Stimulated activated CD8-positive, alpha-beta memory T cell treated with anti-CD3 and anti-CD28 coated beads, Interleukin-12 subunit alpha, Interleukin-12 subunit beta, amount 100 ng/mL, for 1 hour (primary cell): ENCODE data around the gene TCF3.
A peak's percentile ranks its signal among the peaks of the same experiment; 100 is the strongest.

Experiments
- DNase-seq: peaks from one replicate; pipeline ENCODE4 v3.0.0-alpha.2; 2020; ENCODE audit warnings: low read depth

TCF3 gene

GRCh38 chr19:1580957-1581356, 71.5 kb downstream of the TCF3 start:
- no peak for DNase-seq

DNA sequence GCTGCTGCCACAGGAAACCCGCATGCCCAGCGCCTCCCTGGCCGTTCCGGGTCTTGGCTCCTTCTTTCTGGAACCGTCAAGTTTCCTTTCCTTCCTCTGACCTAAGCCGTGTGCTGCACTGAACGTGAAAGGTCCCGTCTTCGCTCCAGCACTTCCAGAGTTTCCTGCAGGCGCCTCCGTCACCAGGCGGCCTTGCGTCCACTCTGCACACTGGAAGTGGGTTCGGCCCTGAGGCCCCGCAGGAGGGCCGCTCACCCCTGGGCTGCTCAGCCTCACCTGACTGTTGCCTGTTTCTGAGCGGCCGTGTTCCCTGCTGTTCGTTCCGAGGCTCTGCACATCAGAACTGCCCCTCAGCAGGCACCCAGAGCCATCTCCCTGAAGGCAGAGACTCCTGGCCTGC, 72.0 kb downstream of the TCF3 start:
- no peak for DNase-seq

- DNase-seq: no peak
These were observed 73.2 kb downstream of the TCF3 start for GRCh38 chr19:1579222-1579621.

DNA sequence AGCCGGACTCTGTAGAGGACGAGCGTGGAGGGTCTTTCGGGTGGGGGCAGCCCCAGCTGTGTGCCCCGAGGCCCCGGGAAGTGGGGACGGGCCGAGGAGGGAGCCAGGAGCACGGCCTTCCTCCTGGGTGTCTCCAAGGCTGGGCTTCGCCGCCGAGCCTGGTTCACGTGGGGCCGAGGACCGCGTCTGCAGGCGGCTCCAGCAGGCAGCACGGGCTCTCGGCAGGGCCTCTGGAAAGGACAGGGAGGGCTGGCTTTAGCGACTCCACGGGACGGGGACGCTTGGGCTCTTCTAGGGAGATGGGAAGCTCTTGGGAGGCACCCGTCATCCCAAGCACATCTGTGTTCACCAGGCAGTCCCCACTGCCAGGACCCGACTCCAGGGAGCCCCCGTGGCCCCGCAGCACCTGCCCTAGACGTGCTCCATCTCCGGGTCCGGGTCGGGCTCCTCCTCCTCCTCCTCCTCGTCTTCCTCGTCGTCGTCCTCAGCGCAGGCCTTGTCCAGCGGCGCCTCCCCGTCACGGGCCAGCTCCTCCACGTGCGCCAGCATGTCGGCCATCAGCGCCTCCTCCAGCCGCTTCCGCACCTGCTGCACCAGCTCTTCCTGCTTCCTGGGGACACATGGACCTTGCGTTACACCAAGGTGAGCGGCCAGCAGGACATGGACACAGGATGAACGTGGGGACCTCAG, 74.3 kb downstream of the TCF3 start:
- no peak for DNase-seq

DNA sequence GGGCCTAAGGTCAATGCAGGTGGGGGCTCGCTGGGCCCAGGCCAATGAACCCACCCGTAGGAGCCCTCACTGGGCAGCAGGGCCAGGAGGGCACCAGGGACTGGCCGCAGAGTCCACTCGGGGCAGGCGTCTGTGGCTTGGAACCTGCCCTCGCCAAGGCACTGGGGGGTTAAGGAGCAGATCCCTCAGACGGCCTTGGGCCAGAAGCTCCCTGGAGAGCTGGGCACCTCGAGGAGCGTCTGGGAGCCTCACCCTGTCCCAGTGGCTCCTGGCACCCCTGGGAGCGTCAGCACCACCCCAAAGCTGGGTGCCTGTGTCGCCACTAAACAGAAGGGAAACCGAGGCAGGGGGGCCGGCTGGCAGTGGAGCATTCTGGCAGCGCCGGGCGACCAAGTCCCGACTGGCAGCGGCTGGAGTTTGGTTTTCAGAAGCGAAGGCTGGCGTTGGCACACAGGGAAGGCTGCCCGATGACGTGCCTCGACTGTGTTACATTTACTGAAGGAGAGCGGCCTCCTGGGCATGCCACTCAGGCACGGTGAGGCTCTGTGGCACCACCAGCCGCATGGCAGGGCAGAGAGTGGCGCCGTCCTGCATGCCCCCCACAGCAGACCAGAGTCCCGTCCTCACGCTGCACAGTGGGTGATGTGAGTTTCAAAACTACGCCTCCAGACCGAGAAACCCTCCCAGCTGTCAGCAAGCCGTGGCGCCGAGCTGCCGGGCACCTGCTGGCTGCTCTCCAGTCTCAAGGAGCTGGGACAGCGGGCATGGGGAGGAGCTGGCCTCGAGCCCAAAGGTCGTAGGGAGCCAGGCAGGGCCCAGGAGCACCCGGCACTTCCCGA, 75.1 kb downstream of the TCF3 start:
- DNase-seq: no peak

DNA sequence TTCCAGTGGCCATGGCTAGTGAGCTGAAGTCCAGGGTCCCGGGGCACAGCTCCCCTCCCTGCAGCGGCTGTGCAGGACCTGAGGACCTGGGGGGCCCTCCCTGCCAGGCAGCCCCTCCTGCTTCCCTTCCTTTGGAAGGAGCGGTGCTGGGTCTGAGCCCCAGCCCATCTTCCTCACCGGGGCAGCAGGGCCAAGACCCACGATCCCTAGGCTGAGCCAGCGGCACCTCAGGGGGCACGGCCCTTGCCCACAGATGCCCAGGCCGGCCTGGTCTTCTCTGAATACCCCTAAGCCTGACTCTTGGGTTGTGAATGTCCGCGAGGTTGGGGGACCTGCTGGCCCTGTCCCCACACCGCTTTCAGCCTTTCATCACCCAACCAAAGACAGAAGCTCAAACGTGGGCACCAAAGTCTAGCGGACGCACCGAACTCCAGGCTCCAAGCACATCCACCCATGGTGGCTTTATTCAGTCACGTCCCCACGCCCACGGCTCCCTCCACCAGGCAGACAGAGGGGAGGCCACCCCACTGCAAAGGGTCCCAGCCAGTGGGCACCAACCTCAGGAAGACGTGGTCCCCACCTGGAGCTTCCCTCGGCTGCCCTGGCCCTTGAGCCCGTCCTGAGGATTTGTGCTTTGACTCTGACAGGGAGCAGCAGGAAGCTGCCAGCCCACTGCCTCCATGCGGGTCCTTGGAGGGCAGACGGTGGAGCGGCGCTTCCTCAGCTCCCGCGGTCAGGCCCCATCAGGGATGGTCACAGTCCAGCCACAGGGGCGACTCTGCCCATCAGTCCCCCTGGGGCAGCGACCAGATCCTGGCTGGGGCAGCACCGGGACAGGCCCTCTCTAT, 75.9 kb downstream of the TCF3 start:
- DNase-seq: no peak

- no peak for DNase-seq
These were observed 76.8 kb downstream of the TCF3 start for GRCh38 chr19:1575323-1576241.

- no peak for DNase-seq
These were observed 77.9 kb downstream of the TCF3 start for GRCh38 chr19:1574354-1575136.

DNA sequence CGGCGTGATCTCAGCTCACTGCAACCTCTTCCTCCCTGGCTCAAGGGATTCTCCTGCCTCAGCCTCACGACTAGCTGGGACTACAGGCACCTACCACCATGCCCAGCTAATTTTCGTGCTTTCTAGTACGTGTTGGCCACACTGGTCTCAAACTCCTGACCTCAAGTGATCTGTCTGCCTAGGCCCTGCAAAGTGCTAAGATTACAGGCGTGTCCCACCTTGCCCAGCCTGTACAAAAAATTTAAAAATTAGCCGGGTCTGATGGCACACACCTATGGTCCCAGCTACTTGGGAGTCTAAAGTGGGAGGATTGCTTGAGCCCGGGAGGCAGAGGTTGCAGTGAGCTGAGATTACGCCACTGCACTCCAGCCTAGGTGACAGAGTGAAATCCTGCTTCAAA, 79.6 kb downstream of the TCF3 start:
- no peak for DNase-seq

GRCh38 chr19:1571358-1571757, 81.1 kb downstream of the TCF3 start:
- no peak for DNase-seq

- DNase-seq: no peak
These were observed 81.6 kb downstream of the TCF3 start for GRCh38 chr19:1570836-1571235.

DNA sequence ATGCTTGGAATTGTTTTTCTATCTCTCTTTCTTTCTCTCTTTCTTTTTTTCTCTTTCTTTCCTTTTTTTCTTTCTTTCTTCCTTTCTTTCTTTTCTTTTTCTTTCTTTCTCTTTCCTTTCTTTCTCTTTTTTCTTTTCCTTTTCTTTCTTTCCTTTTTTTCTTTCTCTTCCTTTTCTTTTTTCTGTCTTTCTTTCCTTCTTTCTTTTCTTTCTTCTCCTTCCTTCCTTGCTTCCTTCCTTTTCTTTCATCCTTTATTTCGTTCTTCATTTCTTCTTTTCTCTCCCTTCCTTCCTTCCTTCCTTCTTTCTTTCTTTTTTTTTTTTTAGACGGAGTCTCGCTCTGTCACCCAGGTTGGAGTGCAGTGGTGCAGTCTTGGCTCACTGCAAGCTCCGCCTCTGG, 82.4 kb downstream of the TCF3 start:
- no peak for DNase-seq

- DNase-seq: peak; percentile 71
These were observed 83.9 kb downstream of the TCF3 start, which contains the start of gene MEX3D for GRCh38 chr19:1568320-1569019. Gene MEX3D, minus strand, starts transcription at chr19:1568325. Its CDS starts 267 bp downstream, at chr19:1568058.

DNA sequence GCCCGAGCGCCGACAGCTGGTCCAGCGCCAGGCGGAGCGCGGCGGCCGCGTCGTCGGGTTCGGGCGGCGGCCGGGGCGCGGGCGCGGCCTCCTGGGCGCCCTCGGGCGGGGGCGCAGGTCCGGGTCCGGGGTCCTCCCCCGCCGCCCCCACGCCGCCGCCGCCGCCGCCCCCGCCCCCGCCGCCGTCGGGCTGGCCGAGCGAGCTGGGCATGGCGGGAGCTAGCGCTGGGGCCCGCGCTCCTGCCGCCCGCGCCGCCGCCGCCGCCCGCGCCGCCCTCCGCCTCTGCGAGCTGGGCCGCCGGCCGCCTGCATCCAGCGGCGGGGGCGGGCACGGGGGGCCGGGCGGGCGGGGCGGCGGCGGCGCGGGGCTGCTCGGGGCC, 84.6 kb downstream of the TCF3 start:
- DNase-seq: no peak

GRCh38 chr19:1567116-1567847, 85.1 kb downstream of the TCF3 start:
- no peak for DNase-seq

- no peak for DNase-seq
These were observed 85.9 kb downstream of the TCF3 start for GRCh38 chr19:1566392-1567115.

DNA sequence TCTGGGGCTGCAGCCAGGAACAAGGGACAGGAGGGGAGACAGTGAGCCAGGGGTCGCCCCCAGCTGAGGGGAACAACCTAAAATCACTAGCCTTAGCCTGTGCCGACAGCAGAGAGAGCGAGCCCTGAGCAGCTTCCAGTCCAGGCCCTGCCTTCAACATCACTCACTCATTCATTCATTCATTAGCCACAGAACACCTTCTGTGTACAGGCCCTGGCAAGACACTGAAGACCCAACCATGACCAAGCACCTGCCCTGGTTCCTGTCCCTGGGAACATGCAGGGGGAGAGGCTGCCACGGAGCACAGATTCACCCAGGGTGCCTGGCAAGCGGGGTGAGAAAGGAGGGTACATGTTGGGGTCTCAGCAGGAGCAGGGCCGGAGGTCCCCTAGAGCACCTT, 89.2 kb downstream of the TCF3 start:
- no peak for DNase-seq

- no peak for DNase-seq
These were observed 91.1 kb downstream of the TCF3 start for GRCh38 chr19:1561236-1561842.
